HG02588 (cell line): ENCODE measurements around the gene NCAPD3.
A peak's percentile ranks its signal among the peaks of the same experiment; 100 is the strongest.
"Not testable (repeated sequence)": the region's sequence is repeated elsewhere in the genome, so short reads cannot be mapped to it uniquely, and the experiment has no call there.

Source experiments
- ATAC-seq: cut with Tn5 transposase; IDR thresholded peaks from one replicate; pipeline ENCODE4 v1.9.1; 2021; ENCODE audit warnings: mild to moderate bottlenecking, moderate library complexity; ENCODE audit not compliant: unreplicated experiment

NCAPD3 gene

GRCh38 chr11:134223836-134224709, at the start of gene NCAPD3, which contains the start of gene VPS26B:
Gene NCAPD3, minus strand, starts transcription at chr11:134223967. Its CDS starts 41 bp downstream, at chr11:134223926.
Gene VPS26B, plus strand, starts transcription at chr11:134224671. Its CDS starts 452 bp downstream, at chr11:134225123.
- ATAC-seq = peak; percentile 71

GRCh38 chr11:134273317-134273712, 49.5 kb upstream of the NCAPD3 start:
- no peak for ATAC-seq

- ATAC-seq = no peak
Measured at GRCh38 chr11:134272381-134273316, 48.9 kb upstream of the NCAPD3 start.

GRCh38 chr11:134271978-134272377, 48.2 kb upstream of the NCAPD3 start:
- no peak for ATAC-seq

- ATAC-seq = no peak
Measured at GRCh38 chr11:134270250-134270714, 46.5 kb upstream of the NCAPD3 start.

GRCh38 chr11:134267966-134268365, 44.2 kb upstream of the NCAPD3 start:
- ATAC-seq = no peak

GRCh38 chr11:134267461-134267860, 43.7 kb upstream of the NCAPD3 start:
- ATAC-seq = no peak

- no peak for ATAC-seq
Measured at GRCh38 chr11:134266841-134267251, 43.1 kb upstream of the NCAPD3 start.

- no peak for ATAC-seq
Measured at GRCh38 chr11:134266440-134266839, 42.7 kb upstream of the NCAPD3 start.

GRCh38 chr11:134264966-134265764, 41.4 kb upstream of the NCAPD3 start:
- no peak for ATAC-seq

GRCh38 chr11:134261626-134262488, 38.1 kb upstream of the NCAPD3 start:
- no peak for ATAC-seq

- no peak for ATAC-seq
Measured at GRCh38 chr11:134260983-134261382, 37.2 kb upstream of the NCAPD3 start.

GRCh38 chr11:134260503-134260902, 36.7 kb upstream of the NCAPD3 start:
- ATAC-seq = no peak

- ATAC-seq = no peak
Measured at GRCh38 chr11:134258577-134258976, 34.8 kb upstream of the NCAPD3 start.

- no peak for ATAC-seq
Measured at GRCh38 chr11:134257101-134257500, 33.3 kb upstream of the NCAPD3 start.

- not testable (repeated sequence) for ATAC-seq
Measured at GRCh38 chr11:134255184-134255561, 31.4 kb upstream of the NCAPD3 start.

GRCh38 chr11:134254433-134255183, 30.8 kb upstream of the NCAPD3 start:
- ATAC-seq = no peak

- ATAC-seq = peak; percentile 100
Measured at GRCh38 chr11:134253188-134253993, 29.6 kb upstream of the NCAPD3 start, which contains the start of the genes ACAD8 and THYN1. Gene ACAD8, plus strand, starts transcription at chr11:134253568. Its CDS starts 33 bp downstream, at chr11:134253601. Gene THYN1, minus strand, starts transcription at chr11:134253352. Its CDS starts 470 bp downstream, at chr11:134252882.
